Activated T-helper 9 cell treated with anti-CD3 and anti-CD28 coated beads, Interleukin-2, amount 50 U/mL, for 16 hours (primary cell): ENCODE data around the gene EPB41.
"Not testable (repeated sequence)": the region's sequence is repeated elsewhere in the genome, so short reads cannot be mapped to it uniquely, and the experiment has no call there.

Experiments
- DNase-seq: peaks from one replicate; pipeline ENCODE4 v3.0.0-alpha.2; 2020; ENCODE audit warnings: low read depth

The EPB41 gene

GRCh38 chr1:29052941-29053340, 138.6 kb downstream of the EPB41 start:
- DNase-seq: no peak

DNA sequence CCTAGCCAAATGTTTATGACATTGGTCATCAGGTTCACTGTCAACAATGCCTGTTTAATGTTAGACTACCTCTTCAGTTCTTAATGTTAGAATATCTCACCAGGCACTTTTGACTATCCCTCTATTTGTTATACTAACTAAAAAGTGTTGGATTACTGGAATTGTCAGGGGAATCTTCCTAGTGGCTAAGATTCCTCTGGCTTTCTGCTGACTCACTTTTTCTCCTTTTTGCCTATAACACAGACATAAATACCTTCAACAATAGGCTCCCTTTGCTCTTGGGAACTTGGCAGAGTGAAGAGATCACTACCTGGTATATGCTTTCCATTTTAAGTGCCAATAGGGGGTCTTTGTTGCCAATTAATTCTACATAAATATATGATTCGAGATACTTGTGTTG, 140.8 kb downstream of the EPB41 start:
- no peak for DNase-seq

DNA sequence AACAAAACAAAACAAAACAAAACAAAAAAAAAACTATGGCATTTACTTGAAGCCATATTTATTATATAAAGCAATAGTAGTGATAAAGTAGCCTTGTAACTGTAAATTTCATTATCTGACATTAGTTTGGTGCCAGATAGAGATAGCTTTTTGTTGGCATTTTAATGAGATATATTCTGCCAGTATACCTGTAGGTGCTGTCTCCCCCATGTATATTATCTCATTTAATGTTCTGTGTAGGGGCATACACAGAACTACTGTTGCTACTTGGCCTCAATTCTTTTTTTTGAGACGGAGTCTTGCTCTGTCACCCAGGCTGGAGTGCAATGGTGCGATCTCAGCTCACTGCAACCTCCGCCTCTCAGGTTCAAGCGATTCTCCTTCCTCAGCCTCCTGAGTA, 141.9 kb downstream of the EPB41 start:
- no peak for DNase-seq

- DNase-seq: no peak
These were observed 143.3 kb downstream of the EPB41 start for GRCh38 chr1:29057700-29058099.

DNA sequence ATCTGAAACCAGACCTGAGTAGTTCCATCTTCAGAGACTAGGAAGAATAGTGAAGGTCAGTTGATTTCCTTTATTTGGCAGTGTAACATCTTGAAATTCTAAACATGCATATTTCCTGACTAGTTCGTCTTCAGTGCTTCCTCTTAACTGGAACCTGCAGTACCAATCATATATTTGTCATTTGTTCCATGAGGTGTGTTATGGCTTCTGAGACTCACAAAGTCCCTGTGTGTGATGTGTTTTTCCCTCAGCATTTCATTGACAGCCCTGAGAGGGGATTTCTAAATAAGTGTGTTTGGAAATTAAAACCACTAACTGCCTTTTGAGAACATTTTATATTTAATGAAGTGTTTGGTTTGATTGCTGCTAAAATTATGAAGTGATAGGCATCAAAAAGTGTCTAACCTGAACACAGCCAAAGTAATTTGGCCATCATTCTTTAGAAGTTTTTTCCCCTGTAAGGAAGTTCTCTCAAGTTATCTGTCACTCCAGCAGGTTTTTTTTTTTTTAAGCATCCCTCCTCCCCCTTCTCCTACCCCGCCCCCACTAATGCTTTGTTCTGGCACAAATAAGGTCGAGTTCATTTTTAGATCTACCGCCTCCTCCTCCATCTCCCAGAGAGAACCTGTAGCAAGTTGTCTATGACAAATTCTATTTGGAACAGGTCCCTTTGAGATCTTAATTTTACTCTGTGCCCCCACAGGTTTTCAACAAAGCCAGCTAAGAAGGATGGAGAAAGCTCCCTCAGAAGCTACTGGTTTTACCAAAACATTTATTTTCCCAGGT, 148.0 kb downstream of the EPB41 start:
- no peak for DNase-seq

- no peak for DNase-seq
These were observed 149.7 kb downstream of the EPB41 start for GRCh38 chr1:29064064-29064463.

- DNase-seq: no peak
These were observed 162.8 kb downstream of the EPB41 start for GRCh38 chr1:29077155-29077554.

DNA sequence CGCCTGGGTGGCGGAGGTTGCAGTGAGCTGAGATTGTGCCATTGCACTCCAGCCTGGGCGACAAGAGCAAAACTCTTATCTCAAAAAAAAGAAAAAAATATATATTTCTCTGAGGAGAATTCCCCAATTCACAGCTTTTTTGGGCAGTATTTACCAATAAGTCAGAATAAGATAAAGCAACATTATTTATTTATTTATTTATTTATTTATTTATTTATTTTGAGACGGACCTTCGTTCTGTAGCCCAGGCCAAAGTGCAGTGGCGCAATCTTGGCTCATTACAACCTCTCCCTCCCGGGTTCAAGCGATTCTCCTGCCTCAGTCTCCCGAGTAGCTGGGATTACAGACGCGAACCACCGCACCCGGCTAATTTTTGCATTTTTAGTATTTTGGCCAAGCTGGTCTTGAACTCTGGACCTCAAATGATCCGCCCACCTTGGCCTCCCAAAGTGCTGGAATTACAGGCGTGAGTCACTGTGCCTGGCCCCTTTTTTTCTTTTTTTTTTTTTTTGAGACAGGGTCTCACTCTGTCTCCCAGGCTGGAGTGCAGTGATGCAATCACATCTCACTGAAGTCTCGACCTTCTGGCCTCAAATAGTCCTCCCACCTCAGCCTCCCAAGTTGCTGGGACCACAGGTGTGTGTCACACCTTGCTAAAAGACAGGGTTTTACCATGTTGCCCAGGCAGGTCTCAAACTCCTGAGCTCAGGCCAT, 165.7 kb downstream of the EPB41 start:
- DNase-seq: not testable (repeated sequence)

GRCh38 chr1:29081201-29081600, 166.8 kb downstream of the EPB41 start:
- no peak for DNase-seq

- DNase-seq: no peak
These were observed 168.2 kb downstream of the EPB41 start for GRCh38 chr1:29082519-29082918.

- no peak for DNase-seq
These were observed 169.2 kb downstream of the EPB41 start for GRCh38 chr1:29083317-29084195.

DNA sequence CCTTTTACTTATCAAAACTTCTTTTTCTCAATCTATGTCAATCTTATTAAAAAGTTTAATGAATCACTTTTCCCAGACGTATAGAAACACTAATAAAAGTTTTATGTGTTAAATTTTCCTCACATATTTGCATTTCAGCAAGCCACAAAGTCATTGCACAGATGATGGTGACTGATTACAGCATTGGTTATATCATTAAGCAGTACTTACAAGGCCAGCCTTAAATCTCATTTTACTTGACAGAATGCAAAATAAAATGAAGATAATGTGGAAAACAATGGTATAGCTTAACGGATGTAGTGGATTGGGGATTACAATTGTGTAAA, 169.8 kb downstream of the EPB41 start:
- DNase-seq: no peak

DNA sequence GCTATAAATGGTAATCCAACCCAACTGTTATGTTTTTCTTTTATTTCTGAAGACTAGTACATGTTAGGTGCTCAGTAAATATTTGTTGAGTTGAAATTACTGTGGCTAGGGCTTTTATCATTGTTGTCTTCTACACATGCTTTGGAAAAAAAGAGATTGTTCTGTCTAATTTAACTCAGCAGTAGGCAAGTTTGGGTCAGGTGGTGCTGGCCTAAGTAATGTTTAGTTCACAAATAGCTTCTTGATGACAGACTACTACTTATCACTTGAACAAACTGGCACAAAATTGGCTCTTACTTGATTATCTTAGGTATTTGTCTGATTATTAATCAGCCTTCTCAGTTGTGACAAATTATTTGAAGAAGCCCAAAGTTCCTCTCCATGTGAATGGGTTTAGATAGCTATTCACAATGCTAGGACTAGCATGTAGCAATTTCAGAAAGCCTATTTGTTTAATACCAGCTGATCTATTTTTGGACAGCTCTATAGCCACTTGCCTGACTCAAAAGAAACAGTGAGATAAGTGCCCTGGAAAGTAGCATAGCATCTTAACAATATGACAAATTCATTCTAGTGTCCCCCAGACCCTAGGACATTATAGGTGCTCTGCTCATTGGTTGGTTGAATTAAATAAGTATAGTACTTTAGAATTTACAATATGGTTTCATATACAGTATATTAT, 176.7 kb downstream of the EPB41 start:
- DNase-seq: no peak

DNA sequence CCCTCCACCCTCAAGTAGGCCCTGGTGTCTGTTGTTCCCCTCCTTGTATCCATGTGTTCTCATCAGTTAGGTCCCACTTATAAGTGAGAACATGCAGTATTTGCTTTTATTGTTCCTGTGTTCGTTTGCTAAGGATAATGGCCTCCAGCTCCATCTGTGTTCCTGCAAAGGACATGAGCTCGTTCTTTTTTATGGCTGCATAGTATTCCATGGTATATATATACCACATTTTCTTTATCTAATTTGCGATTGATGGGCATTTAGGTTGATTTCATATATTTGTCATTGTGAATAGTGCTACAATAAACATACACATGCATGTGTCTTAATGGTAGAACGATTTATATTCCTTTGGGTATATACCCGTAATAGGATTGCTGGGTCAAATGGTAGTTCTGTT, 178.3 kb downstream of the EPB41 start:
- DNase-seq: not testable (repeated sequence)

DNA sequence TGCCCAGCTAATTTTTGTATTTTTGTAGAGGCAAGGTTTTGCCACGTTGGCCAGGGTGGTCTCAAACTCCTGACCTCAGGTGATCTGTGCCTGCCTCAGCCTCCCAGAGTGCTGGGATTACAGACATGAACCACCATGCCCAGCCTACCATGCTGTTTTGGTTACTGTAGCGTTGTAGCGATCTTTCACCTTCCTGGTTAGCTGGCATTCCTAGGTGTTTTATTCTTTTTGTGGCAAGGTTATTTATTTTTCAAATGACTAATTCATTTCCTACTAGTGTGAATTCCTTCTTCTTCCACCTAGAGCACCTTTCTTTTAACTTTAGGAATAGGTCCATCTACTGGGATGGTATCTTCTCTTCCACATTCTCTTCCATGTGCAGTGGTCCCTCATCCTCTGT, 180.1 kb downstream of the EPB41 start:
- no peak for DNase-seq

DNA sequence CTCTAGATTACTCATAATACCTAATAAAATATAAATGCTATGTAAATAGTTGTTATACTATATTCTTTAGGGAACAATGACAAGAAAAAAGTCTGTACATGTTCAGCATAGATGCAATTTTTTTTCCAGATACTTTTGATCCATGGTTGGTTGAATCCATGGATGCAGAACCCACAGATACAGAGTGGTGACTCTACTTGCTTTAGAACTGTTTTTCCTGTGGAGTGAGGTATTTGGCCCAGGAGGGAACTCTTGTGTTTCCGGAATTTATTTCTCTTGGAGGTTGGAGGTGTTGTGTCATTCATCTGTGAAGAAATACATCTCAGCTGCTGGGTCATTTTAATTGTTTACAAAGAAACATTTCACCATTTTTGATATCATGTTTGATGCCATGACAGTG, 180.6 kb downstream of the EPB41 start:
- no peak for DNase-seq

DNA sequence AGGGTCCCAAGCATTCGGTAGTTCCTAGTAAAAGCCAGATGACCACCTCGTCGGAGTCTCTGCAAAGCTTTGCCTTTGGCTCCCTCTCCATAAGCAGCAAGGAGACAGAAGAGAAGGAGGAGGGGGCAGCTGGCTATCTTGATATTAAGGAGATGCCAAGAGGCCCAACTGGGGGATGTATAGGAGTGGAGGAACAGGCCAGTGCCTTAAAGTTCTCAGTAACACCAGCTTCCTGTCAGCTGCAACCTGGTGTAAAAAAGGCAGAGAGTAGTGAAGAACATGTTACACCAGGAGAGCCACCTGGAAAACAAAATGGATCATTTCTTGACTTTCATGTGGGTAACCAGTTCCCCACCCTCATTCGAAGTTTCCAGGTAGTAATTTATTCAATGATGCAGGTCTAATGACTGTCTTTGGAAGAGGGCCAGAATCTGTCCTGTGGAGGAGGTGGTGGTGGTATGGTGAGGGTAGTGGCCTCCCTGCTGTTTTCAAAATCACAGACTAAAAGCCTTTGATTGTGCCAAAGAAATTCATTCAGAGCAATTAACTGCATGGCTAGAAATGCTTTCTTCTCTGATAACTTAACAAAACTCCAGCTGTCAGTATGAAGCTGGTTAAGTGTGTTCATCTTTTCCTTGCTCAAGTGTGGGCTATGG, 182.0 kb downstream of the EPB41 start:
- no peak for DNase-seq

DNA sequence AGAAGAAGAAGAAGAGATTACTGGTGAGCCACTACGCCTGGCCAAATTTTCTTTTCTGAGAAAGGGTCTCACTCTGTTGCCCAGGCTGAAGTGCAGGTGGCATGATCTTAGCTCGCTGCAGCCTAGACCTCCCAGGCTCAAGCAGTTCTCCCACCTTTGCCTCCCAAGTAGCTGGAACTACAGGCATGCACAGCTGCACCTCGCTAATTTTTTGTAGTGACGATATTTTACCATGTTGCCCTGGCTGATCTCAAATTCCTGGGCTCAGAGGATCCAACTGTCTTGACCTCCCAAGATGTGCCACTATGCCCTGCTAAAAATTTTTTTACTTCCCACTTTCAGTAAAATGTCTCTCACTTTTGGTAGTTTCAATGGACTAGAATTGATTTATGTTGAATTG, 184.9 kb downstream of the EPB41 start:
- DNase-seq: no peak

DNA sequence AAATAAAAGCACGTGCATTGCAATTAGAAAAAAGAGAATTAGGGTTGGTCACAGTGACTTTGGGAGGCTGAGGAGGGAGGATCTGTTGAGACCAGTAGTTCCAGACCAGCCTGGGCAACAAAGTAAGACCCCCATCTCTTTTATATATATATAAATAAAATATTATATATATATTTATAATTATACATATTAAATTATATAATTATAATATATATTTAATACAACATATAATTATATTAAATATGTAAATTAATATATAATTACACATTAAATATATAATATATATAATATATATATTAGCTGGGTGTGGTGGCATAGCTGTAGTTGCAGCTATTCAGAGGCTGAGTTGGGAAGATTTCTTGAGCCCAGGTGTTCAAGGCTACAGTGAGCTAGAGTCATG, 186.1 kb downstream of the EPB41 start:
- no peak for DNase-seq

- DNase-seq: no peak
These were observed 191.5 kb downstream of the EPB41 start for GRCh38 chr1:29105822-29106221.

DNA sequence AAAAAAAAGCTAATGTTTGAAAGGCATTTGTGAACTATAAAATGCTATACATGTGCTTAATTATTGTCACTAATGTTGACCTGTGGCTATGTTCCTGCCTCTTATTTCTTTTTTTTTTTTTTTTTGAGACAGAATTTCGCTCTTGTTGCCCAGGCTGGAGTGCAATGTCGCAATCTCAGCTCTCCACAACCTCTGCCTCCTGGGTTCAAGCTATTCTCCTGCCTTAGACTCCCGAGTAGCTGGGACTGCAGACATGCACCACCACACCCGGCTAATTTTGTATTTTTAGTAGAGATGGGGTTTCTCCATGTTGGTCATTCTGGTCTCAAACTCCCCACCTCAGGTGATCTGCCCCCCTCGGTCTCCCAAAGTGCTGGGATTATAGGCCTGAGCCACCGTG, 193.7 kb downstream of the EPB41 start:
- not testable (repeated sequence) for DNase-seq
